Adrenal gland (tissue), 5 donors: ENCODE measurements around the gene ERBIN.

Experiments used
- POLR2A ChIP-seq, 2 donors: fragments of 450-650 bp; IDR thresholded peaks; one replicate each; pipeline ENCODE4 v1.6.1; 2017; ENCODE audit warnings: antibody characterized with exemption in 2 of 2, mild to moderate bottlenecking in 2 of 2, moderate library complexity in 1 of 2
- TF ChIP-seq, protein P1 (sequence below), 6 experiments: fragments of 450-650 bp in 4 of 6; fragments of 200-600 bp in 2 of 6; sonication (generic) in 1 of 6; IDR thresholded peaks; 1 replicate in 5 of 6; 2 replicates in 1 of 6; pipeline versions ENCODE4 v1.5.1 to v1.8.0; 2016 to 2021; ENCODE audit warnings: antibody characterized with exemption in 6 of 6, mild to moderate bottlenecking in 2 of 6, moderate library complexity in 1 of 6
- donor health status: DM: no; HTN: no; CAD: no.

- TF ChIP-seq, protein P1, sequence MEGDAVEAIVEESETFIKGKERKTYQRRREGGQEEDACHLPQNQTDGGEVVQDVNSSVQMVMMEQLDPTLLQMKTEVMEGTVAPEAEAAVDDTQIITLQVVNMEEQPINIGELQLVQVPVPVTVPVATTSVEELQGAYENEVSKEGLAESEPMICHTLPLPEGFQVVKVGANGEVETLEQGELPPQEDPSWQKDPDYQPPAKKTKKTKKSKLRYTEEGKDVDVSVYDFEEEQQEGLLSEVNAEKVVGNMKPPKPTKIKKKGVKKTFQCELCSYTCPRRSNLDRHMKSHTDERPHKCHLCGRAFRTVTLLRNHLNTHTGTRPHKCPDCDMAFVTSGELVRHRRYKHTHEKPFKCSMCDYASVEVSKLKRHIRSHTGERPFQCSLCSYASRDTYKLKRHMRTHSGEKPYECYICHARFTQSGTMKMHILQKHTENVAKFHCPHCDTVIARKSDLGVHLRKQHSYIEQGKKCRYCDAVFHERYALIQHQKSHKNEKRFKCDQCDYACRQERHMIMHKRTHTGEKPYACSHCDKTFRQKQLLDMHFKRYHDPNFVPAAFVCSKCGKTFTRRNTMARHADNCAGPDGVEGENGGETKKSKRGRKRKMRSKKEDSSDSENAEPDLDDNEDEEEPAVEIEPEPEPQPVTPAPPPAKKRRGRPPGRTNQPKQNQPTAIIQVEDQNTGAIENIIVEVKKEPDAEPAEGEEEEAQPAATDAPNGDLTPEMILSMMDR (IDR thresholded peaks at IDR 0.05) = no peak
- TF ChIP-seq POLR2A (IDR thresholded peaks at IDR 0.05) = no peak
Observed at GRCh38 chr5:66118304-66118703, 191.9 kb downstream of the ERBIN start.
